Midbrain (tissue), 1 donor: ENCODE measurements around the gene PNLDC1.
"Not testable (repeated sequence)": the region's sequence is repeated elsewhere in the genome, so short reads cannot be mapped to it uniquely, and the experiment has no call there.

Experiments
- DNase-seq: peaks from one replicate; lab custom pipeline; 2025; lab: John Stamatoyannopoulos, UW

PNLDC1 gene

GRCh38 chr6:159821122-159821521, 21.0 kb downstream of the PNLDC1 start:
- DNase-seq = no peak

- no peak for DNase-seq
Observed at GRCh38 chr6:159821726-159822125, 21.6 kb downstream of the PNLDC1 start.

DNA sequence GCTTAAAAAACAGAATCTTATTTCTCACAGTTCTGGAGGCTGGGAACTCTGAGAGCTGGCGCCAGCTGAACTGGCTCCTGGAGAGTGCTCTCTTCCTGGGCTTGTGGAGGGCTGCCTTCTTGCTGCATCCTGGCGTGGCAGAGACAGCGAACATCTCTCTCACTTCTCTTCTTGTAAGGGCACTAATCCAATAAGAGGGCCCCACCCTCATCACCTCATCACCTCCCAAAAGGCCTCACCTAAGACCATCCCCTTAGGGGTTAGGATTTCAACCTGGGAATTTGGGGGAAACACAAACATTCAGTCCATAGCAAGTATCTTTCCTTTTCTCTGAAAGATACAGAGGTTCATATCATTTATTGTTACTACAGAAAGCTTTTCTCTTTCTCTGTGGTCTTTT, 23.9 kb downstream of the PNLDC1 start:
- DNase-seq = no peak

GRCh38 chr6:159824690-159825089, 24.6 kb downstream of the PNLDC1 start:
- DNase-seq = not testable (repeated sequence)

GRCh38 chr6:159826004-159826403, 25.9 kb downstream of the PNLDC1 start:
- no peak for DNase-seq

GRCh38 chr6:159826968-159827647, 27.0 kb downstream of the PNLDC1 start:
- DNase-seq = no peak

GRCh38 chr6:159828074-159828473, 28.0 kb downstream of the PNLDC1 start:
- DNase-seq = no peak

GRCh38 chr6:159829526-159829925, 29.4 kb downstream of the PNLDC1 start:
- DNase-seq = no peak

- no peak for DNase-seq
Observed at GRCh38 chr6:159830501-159831372, 30.7 kb downstream of the PNLDC1 start.

- DNase-seq = no peak
Observed at GRCh38 chr6:159831373-159831679, 31.2 kb downstream of the PNLDC1 start.

DNA sequence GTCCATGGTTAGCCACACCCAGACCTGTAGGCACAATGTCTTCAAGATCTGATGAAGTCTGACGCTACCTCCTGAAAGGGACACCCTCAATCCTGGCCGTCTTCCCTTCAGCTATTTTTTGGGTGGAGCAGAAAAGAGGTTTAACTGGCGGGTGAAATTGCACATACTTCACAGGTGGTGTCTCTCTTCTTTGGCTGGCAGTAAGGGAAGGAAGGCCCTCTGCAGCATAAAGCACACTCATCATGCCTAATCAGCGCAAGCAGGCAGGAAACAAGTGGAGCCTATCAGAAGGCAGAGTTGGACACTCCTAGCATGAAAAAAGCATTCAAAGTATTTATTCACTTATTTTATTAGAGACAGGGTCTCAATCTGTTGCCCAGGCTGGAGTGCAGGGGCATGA, 32.9 kb downstream of the PNLDC1 start:
- no peak for DNase-seq

- DNase-seq = no peak
Observed at GRCh38 chr6:159833556-159833955, 33.5 kb downstream of the PNLDC1 start.

- DNase-seq = no peak
Observed at GRCh38 chr6:159833997-159834603, 34.0 kb downstream of the PNLDC1 start.

- no peak for DNase-seq
Observed at GRCh38 chr6:159836718-159837490, 36.8 kb downstream of the PNLDC1 start.

- no peak for DNase-seq
Observed at GRCh38 chr6:159837511-159837910, 37.4 kb downstream of the PNLDC1 start.

DNA sequence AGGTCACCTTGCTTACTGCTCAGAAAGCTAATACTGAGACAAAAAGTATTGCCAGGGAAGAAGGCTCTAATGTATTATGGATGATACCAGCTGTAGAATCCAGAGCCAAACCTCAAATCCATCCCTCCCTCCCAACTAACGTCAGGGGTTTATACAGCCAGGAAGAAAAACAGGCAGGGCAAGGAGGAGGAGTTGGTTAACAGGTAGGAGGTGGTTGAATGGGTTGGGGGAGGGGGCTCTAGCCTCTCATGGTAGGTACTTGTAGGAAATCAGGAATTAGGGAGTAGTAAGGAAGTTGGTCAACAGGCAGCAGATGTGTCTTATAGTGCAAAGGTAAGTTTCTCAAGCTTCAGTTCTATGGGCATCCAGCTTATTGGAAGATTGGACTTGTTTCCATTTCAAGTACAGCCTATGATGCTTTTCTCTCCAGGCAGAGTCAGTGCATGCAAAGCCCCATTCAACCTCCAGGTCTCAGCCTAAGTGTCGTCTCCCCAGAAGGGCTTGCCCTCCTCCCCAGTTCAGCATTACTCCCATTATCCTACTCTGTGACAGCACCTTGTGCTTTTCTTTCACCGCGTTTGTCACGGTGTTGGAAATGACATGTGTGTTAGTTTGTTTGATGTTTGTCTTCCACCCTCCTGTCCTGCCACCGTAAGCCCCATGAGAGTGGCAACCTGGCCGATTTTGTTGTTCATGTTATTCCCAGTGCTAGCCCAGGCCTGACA, 38.1 kb downstream of the PNLDC1 start:
- no peak for DNase-seq

DNA sequence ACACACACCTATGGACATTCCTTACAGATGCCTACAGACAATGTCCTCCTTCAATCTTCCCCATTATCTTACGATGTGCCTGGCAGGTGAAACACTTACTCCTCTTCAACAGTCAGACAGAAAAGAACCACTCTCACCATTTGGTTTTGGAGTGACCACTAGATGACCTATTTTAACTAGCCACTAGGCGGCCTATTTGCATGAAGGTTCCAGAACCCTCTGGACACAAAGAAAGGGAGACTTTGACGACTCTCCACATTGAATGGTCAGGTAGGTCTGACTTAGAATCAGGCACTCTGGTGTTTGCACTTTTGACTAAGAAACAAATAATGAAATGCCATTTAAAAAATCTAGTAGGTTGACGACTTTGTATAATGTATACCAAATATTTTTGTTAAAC, 42.0 kb downstream of the PNLDC1 start:
- DNase-seq = no peak

- DNase-seq = no peak
Observed at GRCh38 chr6:159844737-159845645, 44.9 kb downstream of the PNLDC1 start.

DNA sequence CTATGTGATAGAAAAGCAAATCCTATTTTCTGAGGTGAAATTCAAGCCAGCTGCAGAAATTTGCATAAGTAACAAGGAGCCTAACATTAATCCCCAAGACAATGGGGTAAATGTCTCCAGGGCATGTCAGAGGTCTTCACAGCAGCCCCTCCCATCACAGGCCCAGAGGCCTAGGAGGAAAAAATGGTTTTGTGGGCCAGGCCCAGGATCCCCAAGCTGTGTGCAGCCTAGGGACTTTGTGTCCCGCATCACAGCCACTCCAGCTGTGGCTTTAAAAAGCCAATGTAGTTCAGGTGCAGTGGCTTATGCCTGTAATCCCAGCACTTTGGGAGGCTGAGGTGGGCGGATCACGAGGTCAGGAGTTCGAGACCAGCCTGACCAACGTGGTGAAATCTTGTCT, 48.5 kb downstream of the PNLDC1 start:
- DNase-seq = not testable (repeated sequence)

DNA sequence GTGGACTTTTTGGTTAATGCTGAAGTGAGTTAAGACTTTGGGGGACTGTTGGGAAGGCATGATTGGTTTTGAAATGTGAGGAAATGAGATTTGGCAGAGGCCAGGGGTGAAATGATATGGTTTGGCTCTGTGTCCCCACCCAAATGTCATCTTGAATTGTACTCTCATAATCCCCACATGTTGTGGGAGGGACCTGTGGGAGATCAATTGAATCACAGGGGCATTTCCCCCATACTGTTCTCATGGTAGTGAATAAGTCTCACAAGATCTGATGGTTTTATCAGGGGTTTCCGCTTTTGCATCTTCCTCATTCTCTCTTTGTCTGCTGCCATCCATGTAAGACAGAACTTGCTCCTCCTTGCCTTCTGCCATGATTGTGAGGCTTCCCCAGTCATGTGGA, 49.8 kb downstream of the PNLDC1 start:
- not testable (repeated sequence) for DNase-seq

DNA sequence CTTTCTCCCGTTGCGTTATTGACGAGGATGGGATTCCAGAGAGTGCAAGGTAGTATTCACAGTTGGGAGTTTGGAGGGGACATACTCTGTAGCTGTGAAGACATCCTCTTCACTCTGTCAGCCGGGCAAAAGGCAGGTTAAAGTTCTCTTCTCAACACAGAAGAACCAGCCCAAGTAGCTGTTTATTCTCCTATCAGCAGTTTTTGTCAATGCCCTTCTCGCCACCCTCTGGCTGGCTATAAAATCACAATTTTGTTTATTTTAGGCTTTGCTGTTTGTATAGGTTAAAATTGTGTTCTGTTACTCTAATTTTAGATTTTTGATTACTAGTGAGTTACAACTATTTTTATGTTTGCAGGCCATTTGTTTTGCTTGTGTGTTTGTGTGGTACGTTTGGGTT, 52.8 kb downstream of the PNLDC1 start:
- DNase-seq = no peak
